Prostate gland (tissue), 2 donors: ENCODE results near the gene TESMIN.

Experiments
- CTCF ChIP-seq, 4 experiments: fragments of 200-600 bp in 2 of 4; fragments of 450-650 bp in 2 of 4; sonication (generic) in 2 of 4; IDR thresholded peaks; 1 replicate in 3 of 4; 2 replicates in 1 of 4; pipeline ENCODE4 v1.5.1; 2016 to 2019; ENCODE audit warnings: antibody characterized with exemption in 4 of 4, mild to moderate bottlenecking in 2 of 4, moderate library complexity in 2 of 4
- POLR2A ChIP-seq: fragments of 450-650 bp; IDR thresholded peaks from one replicate; pipeline ENCODE4 v1.6.1; 2016; ENCODE audit warnings: antibody characterized with exemption, mild to moderate bottlenecking

- TF ChIP-seq CTCF (IDR thresholded peaks at IDR 0.05) = no peak
- no peak for TF ChIP-seq POLR2A
Measured at GRCh38 chr11:68775951-68776388, 24.6 kb upstream of the TESMIN start.
